BJ (cell line): ENCODE results near the gene TPRX2. TPM values are rescaled to one million over a fixed set of nuclear protein-coding genes. Genes with fewer than 3 reads are reported as not detected.

ENCODE experiments used
- CTCF ChIA-PET: fragments of 350-600 bp; formaldehyde crosslinking; extraction: SDS; loops from one replicate; lab custom pipeline; 2021; ENCODE audit warnings: antibody characterized with exemption, inconsistent platforms; lab: Yijun Ruan, JAX
- POLR2A ChIA-PET: fragments of 300-600 bp; sonication (Branson Sonifier 250); formaldehyde crosslinking; extraction: SDS; loops from one replicate; lab custom pipeline; 2021; ENCODE audit warnings: antibody characterized with exemption; lab: Charles Lee
- DNase-seq: peaks from one replicate; pipeline ENCODE4 v3.0.0-alpha.2; 2011; ENCODE audit warnings: low read depth
- H3K27me3 ChIP-seq: 2 replicates; pipeline ENCODE4 v1.6.0; 2011; ENCODE audit warnings: low read length; ENCODE audit not compliant: control insufficient read depth, insufficient read depth
- H3K36me3 ChIP-seq: 2 replicates; pipeline ENCODE4 v1.5.1; 2011; ENCODE audit warnings: low read length; ENCODE audit not compliant: control insufficient read depth, insufficient read depth
- H3K4me3 ChIP-seq: 2 replicates; pipeline ENCODE4 v1.5.1; 2011; ENCODE audit warnings: low read depth, mild to moderate bottlenecking, control low read depth, low read length
- CTCF ChIP-seq: IDR thresholded peaks from 2 replicates; pipeline ENCODE4 v1.5.1; 2011; ENCODE audit warnings: low read depth, mild to moderate bottlenecking, control low read depth, inconsistent platforms, low read length, moderate library complexity; ENCODE audit not compliant: insufficient read depth
- polyA plus RNA-seq: library from polyadenylated mRNA; depleted of rRNA; stranded (reverse); fragments of >200 nt; gene quantifications from 2 replicates; pipeline ENCODE4 v1.2.3, GENCODE V29; 2011

TPRX2 gene
- polyA plus RNA-seq, 1 experiment: not detected

GRCh38 chr19:47882890-47883289, 23.9 kb downstream of the TPRX2 start:
- no peak for DNase-seq
- CTCF ChIA-PET: interaction anchor here (0.6 kb wide), 1 partner anchor 14 kb away, joined by 3 read pairs; no protein-coding TSS in a partner anchor
- TF ChIP-seq CTCF: no peak
- no peak overlapping the region for H3K4me3 ChIP-seq
- peaks cover 3% of the 10 kb centered on the region for H3K27me3 ChIP-seq
- POLR2A ChIA-PET: no interaction called here
- H3K36me3 ChIP-seq: no peaks in the 10 kb centered on the region

- Histone ChIP-seq H3K4me3 (no peak overlapping the region), H3K27me3 (peaks cover 3% of the 10 kb centered on the region), H3K36me3 (no peaks in the 10 kb centered on the region)
- ChIA-PET CTCF (no interaction called here), POLR2A (no interaction called here)
- TF ChIP-seq CTCF: no peak
- DNase-seq: no peak
Measured at GRCh38 chr19:47885067-47885463, 26.0 kb downstream of the TPRX2 start.

DNA sequence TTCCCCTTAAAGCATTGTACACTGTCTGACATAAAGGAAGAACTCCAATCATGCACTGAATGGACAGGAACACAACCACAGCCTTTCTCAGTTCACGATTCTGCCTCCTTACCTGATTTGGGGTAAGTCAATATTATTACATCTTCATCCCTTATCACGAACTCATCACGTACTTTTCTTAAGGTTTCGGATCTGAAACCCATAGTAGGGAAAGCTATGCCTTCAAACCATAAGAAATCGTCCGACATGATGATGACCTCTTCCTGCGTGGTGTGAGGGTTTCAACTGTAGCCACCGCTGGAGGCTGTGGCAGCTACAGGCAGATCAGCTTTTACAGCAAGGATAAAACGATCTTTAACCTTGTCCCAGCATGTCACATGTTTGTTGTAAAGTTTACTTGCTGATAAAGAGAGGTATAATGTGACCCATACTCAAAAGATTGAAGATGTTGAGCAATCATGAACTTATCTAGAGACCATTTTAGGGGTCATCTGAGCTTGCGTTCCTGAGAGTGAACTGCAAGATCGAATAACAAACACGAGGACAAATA, 27.1 kb downstream of the TPRX2 start, which contains the start of gene SULT2A1:
Gene SULT2A1, minus strand, starts transcription at position 306 of the 550 bp plus-strand sequence. Its CDS starts 58 bp downstream, at position 248.
- Histone ChIP-seq H3K36me3 (no peaks in the 10 kb centered on the region), H3K4me3 (no peak within 1 kb of the TSS), H3K27me3 (peaks cover 3% of the 10 kb centered on the region)
- ChIA-PET CTCF (interaction anchor here (2.3 kb wide), 1 partner anchor 17 kb away, joined by 8 read pairs; no protein-coding TSS in a partner anchor), POLR2A (no interaction called here)
- no peak for TF ChIP-seq CTCF
- DNase-seq: no peak

GRCh38 chr19:47890865-47891621, 32.0 kb downstream of the TPRX2 start:
- DNase-seq: no peak
- no peak for TF ChIP-seq CTCF
- ChIA-PET POLR2A (no interaction called here), CTCF (interaction anchor here (1.1 kb wide), 1 partner anchor 9 kb away, joined by 4 read pairs; no protein-coding TSS in a partner anchor)
- Histone ChIP-seq H3K27me3 (peaks cover under 1% of the 10 kb centered on the region; the same call in 1 of the 2 replicates), H3K36me3 (no peaks in the 10 kb centered on the region), H3K4me3 (no peak overlapping the region)

DNA sequence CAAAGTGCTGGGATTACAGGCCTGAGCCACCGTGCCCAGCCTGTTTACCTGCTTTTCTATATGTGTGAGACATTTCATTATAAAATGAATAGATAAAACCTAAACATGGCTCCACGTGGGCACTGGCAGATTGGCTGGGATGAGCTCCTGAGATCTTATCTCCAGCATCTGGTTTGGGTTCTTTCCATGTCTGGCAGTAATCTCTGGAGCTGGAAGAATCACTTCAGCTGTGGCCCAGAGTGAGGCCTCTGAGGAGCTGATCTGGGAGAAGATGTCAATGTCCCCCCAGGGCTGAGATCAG, 32.5 kb downstream of the TPRX2 start:
- ChIA-PET CTCF (interaction anchor here (1.1 kb wide), 1 partner anchor 9 kb away, joined by 4 read pairs; no protein-coding TSS in a partner anchor), POLR2A (no interaction called here)
- no peak for TF ChIP-seq CTCF
- no peak overlapping the region for H3K4me3 ChIP-seq
- no peak for DNase-seq
- H3K27me3 ChIP-seq: no peaks in the 10 kb centered on the region
- no peaks in the 10 kb centered on the region for H3K36me3 ChIP-seq
